HepG2 (cell line): ENCODE data around the gene COQ7. TPM values are rescaled to one million over a fixed set of nuclear protein-coding genes. Genes with fewer than 3 reads are reported as not detected.

Experiments
- ATAD3A ChIP-seq: sonication (generic); formaldehyde crosslinking; IDR thresholded peaks from 2 replicates; pipeline ENCODE4 v1.4.0; 2020; ENCODE audit warnings: missing genetic modification reagents
- ATF7 ChIP-seq, 2 experiments: fragments of 450-650 bp in 1 of 2; sonication (generic) in 1 of 2; formaldehyde crosslinking in 1 of 2; IDR thresholded peaks; 2 replicates each; pipeline versions ENCODE4 v1.4.0 to v1.6.1; 2016 to 2020; ENCODE audit warnings: antibody characterized with exemption in 1 of 2, mild to moderate bottlenecking in 1 of 2, missing genetic modification reagents in 1 of 2
- ETV5 ChIP-seq: IDR thresholded peaks from 2 replicates; pipeline ENCODE4 v1.6.1; 2018; ENCODE audit warnings: missing biosample characterization, missing genetic modification reagents, inconsistent platforms, borderline replicate concordance
- FOXP4 ChIP-seq: sonication (generic); formaldehyde crosslinking; IDR thresholded peaks from 2 replicates; pipeline ENCODE4 v1.4.0; 2020; ENCODE audit warnings: missing genetic modification reagents
- IRF2 ChIP-seq: IDR thresholded peaks from 2 replicates; pipeline ENCODE4 v1.6.1; 2018; ENCODE audit warnings: missing genetic modification reagents, missing compliant biosample characterization
- KDM1A ChIP-seq: IDR thresholded peaks from 2 replicates; pipeline ENCODE4 v1.6.1; 2016; ENCODE audit warnings: missing compliant biosample characterization
- MTA1 ChIP-seq: sonication (generic); formaldehyde crosslinking; IDR thresholded peaks from 2 replicates; pipeline ENCODE4 v1.4.0; 2020; ENCODE audit warnings: missing genetic modification reagents, mild to moderate bottlenecking, borderline replicate concordance
- MTF2 ChIP-seq: sonication (generic); formaldehyde crosslinking; IDR thresholded peaks from 2 replicates; pipeline ENCODE4 v1.5.0; 2020; ENCODE audit warnings: missing genetic modification reagents, borderline replicate concordance
- POLR2A ChIP-seq, 2 experiments: IDR thresholded peaks; 2 replicates each; pipeline ENCODE4 v1.6.1; 2011; ENCODE audit warnings: low read depth in 2 of 2, low read length in 2 of 2, mild to moderate bottlenecking in 1 of 2, moderate library complexity in 1 of 2; ENCODE audit not compliant: insufficient read depth in 1 of 2
- REXO4 ChIP-seq: sonication (generic); formaldehyde crosslinking; IDR thresholded peaks from 2 replicates; pipeline ENCODE4 v1.8.0; 2022; ENCODE audit warnings: missing genetic modification reagents, mild to moderate bottlenecking, borderline replicate concordance
- SRY ChIP-seq: sonication (generic); formaldehyde crosslinking; IDR thresholded peaks from 2 replicates; pipeline ENCODE4 v1.8.0; 2022; ENCODE audit warnings: mild to moderate bottlenecking, missing genetic modification reagents
- TFDP1 ChIP-seq: IDR thresholded peaks from 2 replicates; pipeline ENCODE4 v1.6.1; 2016; ENCODE audit warnings: missing compliant biosample characterization, missing genetic modification reagents, borderline replicate concordance
- TGIF2 ChIP-seq: IDR thresholded peaks from 2 replicates; pipeline ENCODE4 v1.6.1; 2016; ENCODE audit warnings: control low read depth, missing compliant biosample characterization
- TMF1 ChIP-seq: sonication (generic); formaldehyde crosslinking; IDR thresholded peaks from 2 replicates; pipeline ENCODE4 v1.8.1; 2022; ENCODE audit warnings: low read depth, missing genetic modification reagents
- ZGPAT ChIP-seq: IDR thresholded peaks from 2 replicates; pipeline ENCODE4 v1.6.1; 2016; ENCODE audit warnings: mild to moderate bottlenecking
- ZNF121 ChIP-seq: sonication (generic); formaldehyde crosslinking; IDR thresholded peaks from 2 replicates; pipeline ENCODE4 v1.5.0; 2020; ENCODE audit warnings: mild to moderate bottlenecking, missing genetic modification reagents
- ZNF263 ChIP-seq: sonication (generic); formaldehyde crosslinking; IDR thresholded peaks from 2 replicates; pipeline ENCODE4 v1.4.0; 2020; ENCODE audit warnings: missing genetic modification reagents
- ZNF264 ChIP-seq: sonication (generic); formaldehyde crosslinking; IDR thresholded peaks from 2 replicates; pipeline ENCODE4 v1.4.0; 2020; ENCODE audit warnings: missing genetic modification reagents
- ZNF282 ChIP-seq: fragments of 450-650 bp; IDR thresholded peaks from 2 replicates; pipeline ENCODE4 v1.6.1; 2018; ENCODE audit not compliant: partially characterized antibody
- ZNF337 ChIP-seq: sonication (generic); formaldehyde crosslinking; IDR thresholded peaks from 2 replicates; pipeline ENCODE4 v1.5.1; 2020; ENCODE audit warnings: missing genetic modification reagents, low read depth, mild to moderate bottlenecking, borderline replicate concordance
- ZNF382 ChIP-seq: sonication (generic); formaldehyde crosslinking; IDR thresholded peaks from 2 replicates; pipeline ENCODE4 v1.5.0; 2020; ENCODE audit warnings: missing genetic modification reagents, mild to moderate bottlenecking, borderline replicate concordance
- ZNF44 ChIP-seq: sonication (generic); formaldehyde crosslinking; IDR thresholded peaks from 2 replicates; pipeline ENCODE4 v1.5.1; 2020; ENCODE audit warnings: mild to moderate bottlenecking, missing genetic modification reagents
- ZNF577 ChIP-seq: sonication (generic); formaldehyde crosslinking; IDR thresholded peaks from 2 replicates; pipeline ENCODE4 v1.4.0; 2020; ENCODE audit warnings: mild to moderate bottlenecking, low read depth, missing genetic modification reagents, borderline replicate concordance
- ZNF780A ChIP-seq: sonication (generic); formaldehyde crosslinking; IDR thresholded peaks from 2 replicates; pipeline ENCODE4 v1.8.0; 2022; ENCODE audit warnings: mild to moderate bottlenecking, missing genetic modification reagents, moderate library complexity
- ZNF788 ChIP-seq: sonication (generic); formaldehyde crosslinking; IDR thresholded peaks from 2 replicates; pipeline ENCODE4 v1.5.0; 2020; ENCODE audit warnings: mild to moderate bottlenecking, missing genetic modification reagents, borderline replicate concordance
- ZNF83 ChIP-seq: sonication (generic); formaldehyde crosslinking; IDR thresholded peaks from 2 replicates; pipeline ENCODE4 v1.4.0; 2020; ENCODE audit warnings: missing genetic modification reagents, mild to moderate bottlenecking, borderline replicate concordance
- polyA plus RNA-seq, 8 experiments: library from polyadenylated mRNA; depleted of rRNA in 3 of 8; stranded (reverse) in 7 of 8; unstranded in 1 of 8; fragments of >200 nt; fragmentation: Illumina TruSeq in 4 of 8; extraction: Trizol in 4 of 8; gene quantifications; 2 replicates each; pipeline versions ENCODE4 v1.2.1 to v1.2.3, GENCODE V29; 2011 to 2016; ENCODE audit warnings: low read depth in 4 of 8, missing spikeins in 1 of 8, mixed read lengths in 1 of 8; ENCODE audit not compliant: insufficient read depth in 1 of 8
- total RNA-seq, 5 experiments: library from RNA; depleted of rRNA; stranded (reverse); fragments of >200 nt; fragmentation: Illumina TruSeq; extraction: Trizol; gene quantifications; 2 replicates each; pipeline ENCODE4 v1.2.3, GENCODE V29; 2016; ENCODE audit warnings: low read depth in 1 of 5

COQ7 gene
- total and polyA plus RNA-seq, 2 of the 13 experiments (the other 11 are each of a cell fraction or from before 2014, with no cell fraction given), result 20.1 to 45.7 TPM

- TF ChIP-seq TMF1 (no peak; the same call in 1 of the 2 replicates), REXO4 (CRISPR knock-in tag) (no peak), TFDP1 (peak; percentile 84; the same call in 1 of the 2 replicates), ZNF264 (CRISPR knock-in tag) (peak; percentile 58; the same call in 1 of the 2 replicates), ZNF577 (CRISPR knock-in tag) (no peak), MTF2 (CRISPR knock-in tag) (peak; percentile 83), ZNF44 (CRISPR knock-in tag) (no peak), ZNF337 (CRISPR knock-in tag) (no peak), ETV5 (CRISPR knock-in tag) (peak; percentile 68), ZGPAT (peak; percentile 97), ZNF788 (peak; percentile 93; the same call in 1 of the 2 replicates), ZNF263 (peak; percentile 69), ATAD3A (no peak), TGIF2 (CRISPR knock-in tag) (0 out of 2 replicates have a peak, but pooled peaks have one; percentile 70), ZNF121 (CRISPR knock-in tag) (peak; percentile 95), ZNF780A (no peak), ZNF282 (no peak), SRY (CRISPR knock-in tag) (peak; percentile 68; the same call in 1 of the 2 replicates), POLR2A (IDR thresholded peaks at IDR 0.05; ENCODE audit: insufficient read depth in 1 of 2, low read depth in 2 of 2, low read length in 2 of 2) (peak in 1 of 2 experiments; percentile 78; a peak in 2 of 4 replicates), ZNF83 (CRISPR knock-in tag) (peak; percentile 58; the same call in 1 of the 2 replicates), FOXP4 (CRISPR knock-in tag) (peak; percentile 83), MTA1 (CRISPR knock-in tag) (peak; percentile 92; the same call in 1 of the 2 replicates), IRF2 (peak; percentile 91), ZNF382 (no peak), ATF7 (IDR thresholded peaks at IDR 0.05) (no peak), ATF7 (CRISPR knock-in tag; IDR thresholded peaks at IDR 0.05) (peak; percentile 82; the same call in 1 of the 2 replicates), KDM1A (CRISPR knock-in tag) (peak; percentile 20; the same call in 1 of the 2 replicates)
These were observed 19.1 kb downstream of the COQ7 start (continued) for GRCh38 chr16:19086322-19087199.
